ENCODE results near the gene HAGH. TPM values are rescaled to one million over a fixed set of nuclear protein-coding genes. Genes with fewer than 3 reads are reported as not detected.

Gene HAGH
- total RNA-seq, 4 donors from 2014 or later = 91.7 to 150 (median 119) TPM

GRCh38 chr16:1791943-1792812 is 34.4 kb downstream of the HAGH start:
- DNase-seq = no peak
- H3K27ac ChIP-seq = no peak overlapping the region
- H3K4me3 ChIP-seq (replicated peaks in 1 of 3) = no peak overlapping the region
- no peaks in the 10 kb centered on the region for H3K9me3 ChIP-seq
- H3K27me3 ChIP-seq = no peaks in the 10 kb centered on the region
- no peak for TF ChIP-seq POLR2A (IDR thresholded peaks at IDR 0.05)
- TF ChIP-seq CTCF (IDR thresholded peaks at IDR 0.05) = no peak
- peaks cover 15 to 17% of the 10 kb centered on the region in 2 donors for H3K36me3 ChIP-seq
- WGBS, 2 donors = 87% methylated on average over 20 of the region's 59 CpGs; no CpG with 5 or more reads in 1 of the 2 donors
- intact Hi-C loops (cut with DNase I) = no loop called here
- peaks cover 11 to 12% of the 10 kb centered on the region in 2 donors for H3K4me1 ChIP-seq

- WGBS, 2 donors = 94 to 100% methylated on average over 5 to 19 of the region's 53 CpGs
- intact Hi-C loops (cut with DNase I) = no loop called here
- Histone ChIP-seq H3K36me3 (peaks cover 17 to 21% of the 10 kb centered on the region in 2 donors), H3K27me3 (no peaks in the 10 kb centered on the region), H3K27ac (no peak overlapping the region), H3K9me3 (no peaks in the 10 kb centered on the region), H3K4me3 (replicated peaks in 1 of 3) (no peak overlapping the region), H3K4me1 (peaks cover 11 to 12% of the 10 kb centered on the region in 2 donors)
- no peak for TF ChIP-seq POLR2A (IDR thresholded peaks at IDR 0.05)
- no peak for TF ChIP-seq CTCF (IDR thresholded peaks at IDR 0.05)
- DNase-seq = no peak
These were observed 35.2 kb downstream of the HAGH start for GRCh38 chr16:1791256-1791942.

GRCh38 chr16:1790611-1791255 is 35.9 kb downstream of the HAGH start:
- no peak for DNase-seq
- no peak overlapping the region for H3K4me3 ChIP-seq (replicated peaks in 1 of 3)
- no peaks in the 10 kb centered on the region for H3K27me3 ChIP-seq
- intact Hi-C loops (cut with DNase I) = no loop called here
- no peaks in the 10 kb centered on the region for H3K9me3 ChIP-seq
- peaks cover 17 to 21% of the 10 kb centered on the region in 2 donors for H3K36me3 ChIP-seq
- H3K27ac ChIP-seq = no peak overlapping the region
- peaks cover 11 to 12% of the 10 kb centered on the region in 2 donors for H3K4me1 ChIP-seq
- TF ChIP-seq POLR2A (IDR thresholded peaks at IDR 0.05) (no peak), CTCF (IDR thresholded peaks at IDR 0.05) (no peak)
- 92% methylated on average over 42 of the region's 44 CpGs; no CpG with 5 or more reads in 1 of the 2 donors for WGBS, 2 donors

GRCh38 chr16:1790261-1790610 is 36.4 kb downstream of the HAGH start:
- Histone ChIP-seq H3K27ac (no peak overlapping the region), H3K27me3 (no peaks in the 10 kb centered on the region), H3K36me3 (peaks cover 17 to 21% of the 10 kb centered on the region in 2 donors), H3K4me3 (replicated peaks in 1 of 3) (no peak overlapping the region), H3K4me1 (peaks cover 11 to 12% of the 10 kb centered on the region in 2 donors), H3K9me3 (no peaks in the 10 kb centered on the region)
- TF ChIP-seq POLR2A (IDR thresholded peaks at IDR 0.05) (no peak), CTCF (IDR thresholded peaks at IDR 0.05) (no peak)
- intact Hi-C loops (cut with DNase I) = no loop called here
- 93 to 95% methylated on average over 12 to 15 of the region's 15 CpGs for WGBS, 2 donors
- no peak for DNase-seq
